ENCODE measurements around the gene MRPS10.

DNA sequence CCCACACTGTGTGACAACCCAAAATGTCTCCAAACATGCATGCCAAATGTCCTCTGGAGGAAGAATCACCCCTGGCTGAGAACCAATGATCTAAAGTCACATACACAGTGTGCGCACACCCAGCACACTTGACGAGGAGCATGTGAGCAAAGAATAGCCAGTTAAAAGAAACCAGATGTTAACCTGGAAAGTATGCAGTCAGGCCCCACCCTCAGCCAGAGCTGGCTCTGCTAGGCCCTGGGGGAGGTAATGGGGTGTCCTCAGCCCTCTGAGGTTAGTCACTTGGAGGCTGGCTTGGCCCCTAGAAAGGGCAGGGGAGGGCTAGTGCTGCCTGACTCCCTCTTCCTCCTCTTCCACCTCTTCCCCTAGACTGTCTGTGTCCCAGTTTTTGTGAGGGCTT is 59.6 kb downstream of the MRPS10 start:
- TF ChIP-seq EZH2phosphoT487 (IDR thresholded peaks at IDR 0.05; ENCODE audit: insufficient read depth, low read depth) (no peak), EZH2 (IDR thresholded peaks at IDR 0.05; ENCODE audit: insufficient read depth, poor library complexity, severe bottlenecking) (no peak)
